ENCODE measurements around the gene DPH7. TPM values are rescaled to one million over a fixed set of nuclear protein-coding genes. Genes with fewer than 3 reads are reported as not detected.
"Not testable (repeated sequence)": the region's sequence is repeated elsewhere in the genome, so short reads cannot be mapped to it uniquely, and the experiment has no call there.

The DPH7 gene
- polyA plus RNA-seq, 3 donors from 2014 or later: 21.4 to 32.4 (median 30.1) TPM

DNA sequence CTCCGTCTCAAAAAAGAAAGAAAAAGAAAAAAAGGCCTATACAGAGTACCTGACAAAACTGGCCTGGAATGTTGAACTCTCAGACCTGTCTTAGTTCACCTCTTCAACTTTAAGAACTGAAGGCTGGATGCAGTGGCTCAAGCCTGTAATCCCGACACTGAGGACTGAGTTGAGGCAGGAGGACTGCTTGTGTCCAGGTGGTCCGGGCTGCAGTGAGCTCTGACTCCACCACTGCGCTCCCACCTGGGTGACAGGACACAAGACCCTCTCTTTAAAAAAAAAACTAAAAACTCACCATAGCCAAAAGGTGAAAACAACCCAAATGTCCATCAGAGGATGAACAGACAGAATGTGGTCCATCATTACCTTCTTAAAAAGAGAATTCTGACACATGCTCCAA is 20.6 kb downstream of the DPH7 start:
- Mint-ChIP-seq H3K4me3 (no peak overlapping the region), H3K27ac (no peak overlapping the region), H3K27me3 (ENCODE audit: low read depth in 3 of 3) (peaks cover 0 to 4% (median 3%) of the 10 kb centered on the region in 3 donors), H3K9me3 (no peaks in the 10 kb centered on the region), H3K36me3 (peaks cover 7 to 35% (median 12%) of the 10 kb centered on the region in 3 donors), H3K4me1 (no peaks in the 10 kb centered on the region)
- DNase-seq: no peak

DNA sequence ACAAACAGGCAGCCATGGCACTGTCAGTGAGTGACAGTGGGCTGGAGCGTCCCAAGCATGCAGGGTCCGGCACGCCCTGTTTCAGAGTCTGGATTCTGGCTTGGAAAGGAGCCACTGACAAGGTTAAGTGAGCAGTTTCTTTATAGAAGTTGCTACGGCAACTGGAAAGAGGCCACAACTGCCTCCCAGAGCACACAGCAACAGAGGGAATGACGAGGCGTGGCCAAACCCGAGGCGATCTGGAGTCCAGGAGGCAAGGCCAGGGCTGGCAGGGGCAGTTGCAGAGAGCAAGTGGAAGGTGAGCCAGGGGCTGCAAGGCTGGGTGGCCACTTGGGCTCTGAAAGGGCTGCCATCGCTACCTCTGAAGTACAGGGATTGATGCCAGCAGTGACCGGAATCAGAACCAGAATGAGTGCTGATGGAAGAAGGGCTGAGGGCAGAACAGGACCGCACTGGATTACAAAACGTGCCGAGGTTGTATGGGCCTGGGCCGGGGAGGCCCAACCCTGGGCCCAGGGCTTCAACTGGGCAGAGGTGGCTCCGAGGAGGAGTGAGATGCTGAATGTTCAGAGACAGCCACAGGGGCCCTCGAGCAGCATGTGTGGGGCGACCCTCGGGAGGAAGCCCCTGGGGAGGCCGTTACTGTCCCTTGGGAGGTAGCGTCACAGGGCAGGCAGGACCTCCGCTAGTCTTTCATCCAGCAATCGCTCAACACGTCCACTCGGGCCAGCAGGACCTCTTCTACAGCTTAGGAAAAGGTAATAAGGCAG is 22.5 kb downstream of the DPH7 start:
- H3K9me3 Mint-ChIP-seq: no peaks in the 10 kb centered on the region
- DNase-seq: no peak
- peaks cover 0 to 27% (median 12%) of the 10 kb centered on the region in 3 donors for H3K36me3 Mint-ChIP-seq
- peaks cover 0 to 4% (median 3%) of the 10 kb centered on the region in 3 donors for H3K27me3 Mint-ChIP-seq (ENCODE audit: low read depth in 3 of 3)
- peaks cover 5 to 6% of the 10 kb centered on the region in 2 donors for H3K4me1 Mint-ChIP-seq
- H3K27ac Mint-ChIP-seq: peak overlapping the region in 1 of 6 donors; percentile 55
- H3K4me3 Mint-ChIP-seq: no peak overlapping the region

DNA sequence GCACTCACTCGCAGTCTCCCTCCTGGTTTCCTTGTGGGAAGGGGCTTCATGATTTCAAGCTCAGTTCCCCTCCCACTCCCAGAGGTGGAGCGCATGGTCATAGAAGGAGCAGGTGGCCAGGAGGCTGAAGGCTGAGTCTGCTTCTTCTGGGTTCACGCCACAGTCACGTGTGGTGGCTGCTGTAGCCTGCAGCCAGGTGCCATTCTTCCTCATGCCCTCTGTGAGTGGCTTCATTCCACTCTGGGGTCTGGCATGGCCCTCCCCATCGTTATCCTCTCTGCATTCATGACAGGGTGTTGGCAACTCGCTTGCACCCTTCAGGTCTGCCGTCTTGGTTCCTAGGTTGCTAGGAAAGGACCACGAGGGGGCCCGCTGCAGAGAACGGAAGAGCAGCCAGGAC is 23.5 kb downstream of the DPH7 start:
- H3K27ac Mint-ChIP-seq: peak overlapping the region in 1 of 6 donors; percentile 25
- peaks cover 1 to 4% (median 3%) of the 10 kb centered on the region in 3 donors for H3K27me3 Mint-ChIP-seq (ENCODE audit: low read depth in 3 of 3)
- H3K4me1 Mint-ChIP-seq: peaks cover 9% of the 10 kb centered on the region in 2 donors
- H3K4me3 Mint-ChIP-seq: peak overlapping the region in 1 of 5 donors; percentile 14
- peaks cover 0 to 26% (median 12%) of the 10 kb centered on the region in 3 donors for H3K36me3 Mint-ChIP-seq
- DNase-seq: no peak
- H3K9me3 Mint-ChIP-seq: no peaks in the 10 kb centered on the region

DNA sequence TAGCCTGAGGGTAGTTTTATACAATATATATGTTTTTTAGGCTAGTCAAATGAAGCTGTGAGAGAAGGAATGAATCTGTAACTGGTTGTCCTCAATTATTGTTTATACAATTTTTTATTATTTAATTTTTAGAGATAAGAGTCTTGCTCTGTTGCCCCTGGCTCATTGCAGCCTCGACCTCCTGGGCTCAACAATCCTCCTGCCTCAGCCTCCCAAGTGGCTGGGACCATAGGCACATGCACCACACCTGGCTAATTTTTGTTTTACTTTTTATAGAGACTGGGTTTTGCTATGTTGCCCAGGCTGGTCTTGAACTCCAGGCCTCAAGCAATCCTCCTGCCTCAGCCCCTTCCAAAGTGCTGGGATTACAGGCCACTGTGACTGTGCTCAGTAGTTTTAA is 24.4 kb downstream of the DPH7 start:
- Mint-ChIP-seq H3K27ac (peak overlapping the region in 1 of 6 donors; percentile 12), H3K9me3 (no peaks in the 10 kb centered on the region), H3K4me3 (no peak overlapping the region), H3K4me1 (peaks cover 14 to 15% of the 10 kb centered on the region in 2 donors), H3K36me3 (peaks cover 0 to 19% (median 5%) of the 10 kb centered on the region in 3 donors), H3K27me3 (ENCODE audit: low read depth in 3 of 3) (peaks cover 2 to 4% (median 3%) of the 10 kb centered on the region in 3 donors)
- DNase-seq: no peak

DNA sequence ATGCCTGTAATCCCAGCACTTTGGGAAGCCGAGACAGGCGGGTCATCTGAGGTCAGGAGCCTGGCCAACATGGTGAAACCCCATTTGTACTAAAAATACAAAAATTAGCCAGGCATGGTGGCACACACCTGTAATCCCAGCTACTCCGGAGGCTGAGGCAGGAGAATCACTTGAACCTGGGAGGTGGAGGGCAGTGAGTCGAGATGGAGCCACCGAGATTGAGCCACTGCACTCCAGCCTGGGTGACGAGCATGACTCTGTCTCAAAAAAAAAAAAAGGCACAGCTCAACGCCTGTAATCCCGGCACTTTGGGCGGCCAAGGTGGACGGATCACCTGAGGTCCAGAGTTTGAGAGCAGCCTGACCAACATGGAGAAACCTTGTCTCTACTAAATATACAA is 25.1 kb downstream of the DPH7 start:
- not testable (repeated sequence) for H3K27ac Mint-ChIP-seq; DNase-seq; H3K27me3 Mint-ChIP-seq (ENCODE audit: low read depth in 3 of 3); H3K9me3 Mint-ChIP-seq; H3K4me3 Mint-ChIP-seq
- Mint-ChIP-seq H3K36me3 (peaks cover 0 to 19% (median 5%) of the 10 kb centered on the region in 3 donors), H3K4me1 (peaks cover 14 to 15% of the 10 kb centered on the region in 2 donors)

DNA sequence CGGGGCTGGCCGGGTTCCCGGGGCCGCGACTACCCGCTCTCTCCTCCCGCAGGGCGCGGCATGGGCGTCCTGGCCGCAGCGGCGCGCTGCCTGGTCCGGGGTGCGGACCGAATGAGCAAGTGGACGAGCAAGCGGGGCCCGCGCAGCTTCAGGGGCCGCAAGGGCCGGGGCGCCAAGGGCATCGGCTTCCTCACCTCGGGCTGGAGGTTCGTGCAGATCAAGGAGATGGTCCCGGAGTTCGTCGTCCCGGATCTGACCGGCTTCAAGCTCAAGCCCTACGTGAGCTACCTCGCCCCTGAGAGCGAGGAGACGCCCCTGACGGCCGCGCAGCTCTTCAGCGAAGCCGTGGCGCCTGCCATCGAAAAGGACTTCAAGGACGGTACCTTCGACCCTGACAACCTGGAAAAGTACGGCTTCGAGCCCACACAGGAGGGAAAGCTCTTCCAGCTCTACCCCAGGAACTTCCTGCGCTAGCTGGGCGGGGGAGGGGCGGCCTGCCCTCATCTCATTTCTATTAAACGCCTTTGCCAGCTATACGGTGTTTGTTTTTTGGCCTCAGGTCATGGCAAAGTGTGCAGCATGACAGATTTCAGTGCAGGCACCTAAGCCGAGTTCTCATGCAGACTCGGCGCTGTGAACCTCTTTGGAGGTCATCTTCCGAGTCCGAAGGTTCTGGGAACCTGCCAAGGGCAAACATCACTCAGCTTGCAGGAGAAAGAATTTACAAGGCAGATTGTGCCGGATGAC is 26.5 kb downstream of the DPH7 start:
- H3K4me1 Mint-ChIP-seq: peaks cover 14 to 15% of the 10 kb centered on the region in 2 donors
- peak in 1 of 3 donors; percentile 12 for DNase-seq
- peak overlapping the region; percentile 75 to 86 (median 85) for H3K4me3 Mint-ChIP-seq
- peaks cover 2 to 5% (median 4%) of the 10 kb centered on the region in 3 donors for H3K27me3 Mint-ChIP-seq (ENCODE audit: low read depth in 3 of 3)
- H3K27ac Mint-ChIP-seq: peak overlapping the region in 5 of 6 donors; percentile 66 to 84 (median 78)
- no peaks in the 10 kb centered on the region for H3K9me3 Mint-ChIP-seq
- peaks cover 0 to 16% (median 5%) of the 10 kb centered on the region in 3 donors for H3K36me3 Mint-ChIP-seq

DNA sequence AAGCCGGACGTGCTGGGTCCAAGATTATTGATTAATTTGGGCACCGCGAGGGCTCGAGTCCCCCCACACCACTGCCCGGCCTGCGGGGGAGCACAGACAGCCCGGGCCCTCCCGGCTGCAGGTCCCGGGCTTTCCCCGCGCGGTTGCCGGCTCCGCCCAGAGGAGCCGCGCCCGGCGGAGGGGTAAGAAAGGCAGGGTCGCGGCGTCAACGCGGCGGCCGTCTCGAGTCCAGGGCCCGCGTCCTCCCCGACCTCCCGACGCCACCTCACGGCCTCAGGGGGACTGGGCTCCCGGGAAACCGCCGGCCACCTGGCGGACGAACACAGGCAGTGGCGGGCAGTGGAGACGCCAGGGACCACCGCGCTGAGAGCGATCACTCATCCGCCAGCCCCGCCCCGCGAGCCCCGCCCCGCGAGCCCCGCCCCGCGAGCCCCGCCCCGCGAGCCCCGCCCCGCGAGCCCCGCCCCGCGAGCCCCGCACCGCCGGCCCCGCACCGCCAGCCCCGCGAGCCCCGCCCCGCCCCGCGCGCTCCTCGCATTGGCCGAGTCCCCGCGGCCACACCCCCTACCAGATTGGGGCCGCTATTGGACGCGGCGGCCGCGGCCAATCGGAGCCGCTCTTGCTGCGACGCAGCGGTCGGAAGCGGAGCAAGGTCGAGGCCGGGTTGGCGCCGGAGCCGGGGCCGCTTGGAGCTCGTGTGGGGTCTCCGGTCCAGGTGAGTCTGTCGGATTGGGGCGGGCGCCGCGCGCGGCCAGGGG is 27.3 kb downstream of the DPH7 start, which contains the start of gene MRPL41:
Gene MRPL41, plus strand, starts transcription at position 616 of the 758 bp plus-strand sequence. CDS start 203 bp downstream, outside the sequence.
- peak within 1 kb of the TSS in 5 of 6 donors; percentile 66 to 84 (median 78) for H3K27ac Mint-ChIP-seq
- no peaks in the 10 kb centered on the region for H3K9me3 Mint-ChIP-seq
- peak; percentile 78 to 81 (median 81) for DNase-seq
- H3K4me3 Mint-ChIP-seq: peak within 1 kb of the TSS; percentile 75 to 86 (median 85)
- H3K27me3 Mint-ChIP-seq (ENCODE audit: low read depth in 3 of 3): peaks cover 2 to 5% (median 4%) of the 10 kb centered on the region in 3 donors
- peaks cover 0 to 15% (median 5%) of the 10 kb centered on the region in 3 donors for H3K36me3 Mint-ChIP-seq
- H3K4me1 Mint-ChIP-seq: peaks cover 14 to 15% of the 10 kb centered on the region in 2 donors

DNA sequence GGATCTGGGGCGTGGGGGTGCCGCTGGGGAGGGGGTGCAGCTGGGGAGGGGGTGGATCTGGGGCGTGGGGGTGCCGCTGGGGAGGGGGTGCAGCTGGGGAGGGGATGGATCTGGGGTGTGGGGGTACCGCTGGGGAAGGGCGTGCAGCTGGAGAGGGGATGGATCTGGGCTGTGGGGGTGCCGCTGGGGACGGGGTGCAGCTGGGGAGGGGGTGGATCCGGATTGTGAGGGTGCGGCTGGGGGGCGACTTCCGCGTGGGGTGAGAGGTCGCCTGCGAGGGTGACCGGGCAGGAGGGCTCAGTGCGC is 27.8 kb downstream of the DPH7 start:
- not testable (repeated sequence) for H3K27me3 Mint-ChIP-seq (ENCODE audit: low read depth in 3 of 3); H3K36me3 Mint-ChIP-seq; H3K9me3 Mint-ChIP-seq; DNase-seq
- H3K27ac Mint-ChIP-seq: peak overlapping the region in 1 of 6 donors; percentile 58
- peaks cover 14 to 15% of the 10 kb centered on the region in 2 donors for H3K4me1 Mint-ChIP-seq
- H3K4me3 Mint-ChIP-seq: peak overlapping the region; percentile 3 to 86 (median 42)

DNA sequence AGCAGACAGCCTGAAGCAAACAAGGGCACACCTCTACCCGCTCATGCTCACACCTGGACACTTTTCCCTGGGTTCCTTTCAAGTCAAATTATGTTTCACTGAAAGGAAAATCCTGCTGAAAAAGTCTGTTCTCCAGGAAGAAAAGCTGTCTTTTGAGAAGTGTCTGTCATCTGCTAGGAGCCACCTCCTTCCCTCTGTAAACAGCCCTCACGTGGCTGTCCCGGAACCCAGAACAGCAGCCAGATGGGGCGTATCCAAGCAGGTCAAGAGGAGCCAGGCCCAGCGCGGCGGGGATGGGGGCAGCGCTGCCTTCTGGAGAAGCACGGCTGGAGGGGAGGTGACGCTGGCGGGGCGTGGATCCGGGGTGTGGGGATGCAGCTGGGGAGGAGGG is 28.5 kb downstream of the DPH7 start, which contains the start of gene PNPLA7:
Gene PNPLA7, minus strand, starts transcription at position 172 of the 391 bp plus-strand sequence. CDS start 205 bp downstream, outside the sequence.
- Mint-ChIP-seq H3K9me3 (no peaks in the 10 kb centered on the region), H3K27me3 (ENCODE audit: low read depth in 3 of 3) (peaks cover 2 to 3% (median 2%) of the 10 kb centered on the region in 3 donors), H3K36me3 (peaks cover 0 to 5% (median 0%) of the 10 kb centered on the region in 3 donors), H3K4me1 (peaks cover 14 to 15% of the 10 kb centered on the region in 2 donors), H3K27ac (peak within 1 kb of the TSS in 5 of 6 donors; percentile 67 to 87 (median 80)), H3K4me3 (peak within 1 kb of the TSS; percentile 85 to 91 (median 89))
- peak in 1 of 3 donors; percentile 14 for DNase-seq

DNA sequence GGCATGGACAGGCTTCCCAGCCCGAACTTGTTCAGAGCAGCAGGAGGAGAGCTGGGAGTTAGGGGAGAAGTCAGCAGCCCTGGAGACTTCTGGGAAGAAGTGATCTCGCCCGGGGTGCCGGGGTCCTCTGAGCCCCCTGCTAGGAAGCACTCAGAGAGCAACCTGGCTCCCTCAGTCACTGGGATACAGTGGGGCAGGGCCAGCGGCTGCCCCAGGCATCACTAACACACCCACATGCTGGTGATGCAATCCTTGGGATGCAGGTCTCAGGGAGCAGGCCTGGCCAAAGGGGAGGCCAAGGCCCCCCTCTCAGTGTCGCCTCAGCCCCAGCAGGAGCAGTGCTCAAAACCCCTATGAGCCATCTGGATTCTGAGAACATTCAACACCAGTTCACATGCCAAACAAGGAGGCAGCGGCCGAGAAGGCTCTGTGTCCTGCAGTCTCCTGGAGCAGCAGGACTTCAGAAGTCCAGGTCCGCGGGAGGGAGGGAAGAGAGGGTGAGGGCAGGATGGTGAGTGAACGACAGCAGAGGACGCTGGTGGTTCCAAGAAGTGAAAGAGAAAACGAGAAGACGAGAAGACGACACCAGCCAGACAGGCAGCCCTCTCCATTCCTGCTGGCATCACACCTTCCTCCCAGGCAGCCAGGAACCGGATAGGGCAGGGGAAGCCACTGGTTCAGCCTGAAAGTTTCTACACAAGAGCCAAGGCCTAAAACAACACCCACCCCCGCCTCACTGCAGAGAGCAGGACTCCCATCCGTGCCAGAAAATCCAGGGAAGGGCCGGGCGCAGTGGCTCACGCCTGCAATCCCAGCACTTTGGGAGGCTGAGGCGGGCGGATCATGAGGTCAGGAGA is 30.8 kb downstream of the DPH7 start:
- Mint-ChIP-seq H3K9me3 (no peaks in the 10 kb centered on the region), H3K27me3 (ENCODE audit: low read depth in 3 of 3) (peaks cover 0 to 4% (median 2%) of the 10 kb centered on the region in 3 donors), H3K4me3 (peak overlapping the region in 1 of 5 donors; percentile 42), H3K4me1 (peaks cover 14 to 15% of the 10 kb centered on the region in 2 donors), H3K36me3 (no peaks in the 10 kb centered on the region), H3K27ac (no peak overlapping the region)
- DNase-seq: no peak

DNA sequence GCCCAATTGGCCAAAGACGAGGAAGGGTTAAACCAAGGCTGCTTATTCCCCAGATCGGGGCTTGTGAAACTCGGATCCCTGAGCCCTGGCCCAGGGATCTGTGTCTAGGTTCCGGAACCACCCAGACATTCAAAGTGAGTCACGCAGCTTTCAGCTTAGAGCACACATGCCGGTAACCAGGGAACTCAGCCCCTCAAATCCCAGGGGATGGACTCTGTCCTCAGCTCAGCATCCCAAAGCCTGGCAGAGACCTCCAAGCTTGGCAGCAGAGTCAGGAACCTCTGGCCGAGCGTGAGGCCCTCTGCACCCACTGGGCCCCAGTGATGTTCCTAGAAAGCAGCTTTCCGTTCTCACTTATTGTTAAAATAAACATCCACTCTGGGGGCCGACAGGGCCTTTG is 33.6 kb downstream of the DPH7 start:
- no peak overlapping the region for H3K27ac Mint-ChIP-seq
- H3K36me3 Mint-ChIP-seq: no peaks in the 10 kb centered on the region
- H3K27me3 Mint-ChIP-seq (ENCODE audit: low read depth in 3 of 3): peaks cover 0 to 2% (median 2%) of the 10 kb centered on the region in 3 donors
- H3K4me3 Mint-ChIP-seq: no peak overlapping the region
- H3K4me1 Mint-ChIP-seq: peaks cover 5% of the 10 kb centered on the region in 2 donors
- no peak for DNase-seq
- H3K9me3 Mint-ChIP-seq: no peaks in the 10 kb centered on the region

DNA sequence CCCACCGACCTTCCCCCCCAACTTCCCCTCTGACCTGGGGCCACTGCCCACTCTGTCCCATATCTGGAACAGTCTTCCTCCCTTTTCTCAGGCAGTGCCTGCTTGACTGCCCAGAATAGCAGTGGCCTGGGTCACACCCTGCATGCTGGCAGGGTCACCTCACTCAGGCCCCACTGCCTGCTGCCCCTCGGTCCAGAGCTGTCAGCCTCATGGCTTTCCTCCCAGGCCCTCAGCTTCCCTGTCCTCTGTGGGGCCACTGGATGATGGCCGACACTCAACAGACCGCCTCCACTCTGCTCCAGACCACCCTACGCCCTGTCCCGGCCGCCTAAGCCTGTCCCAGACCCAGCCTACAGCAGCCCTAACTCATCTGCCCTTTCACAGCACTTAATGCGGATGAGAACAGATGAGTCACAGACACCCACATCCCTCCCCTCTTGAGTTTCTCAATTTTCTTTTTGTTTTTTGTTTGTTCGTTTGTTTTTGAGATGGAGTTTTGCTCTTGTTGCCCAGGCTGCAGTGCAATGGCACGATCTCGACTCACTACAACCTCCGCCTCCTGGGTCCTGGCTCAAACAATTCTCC is 34.5 kb downstream of the DPH7 start:
- DNase-seq: no peak
- Mint-ChIP-seq H3K4me3 (no peak overlapping the region), H3K4me1 (no peaks in the 10 kb centered on the region), H3K36me3 (no peaks in the 10 kb centered on the region), H3K27ac (no peak overlapping the region), H3K9me3 (no peaks in the 10 kb centered on the region), H3K27me3 (ENCODE audit: low read depth in 3 of 3) (peaks cover 0 to 2% (median 2%) of the 10 kb centered on the region in 3 donors)

Data from immature natural killer cell (primary cell).